Gastroesophageal sphincter (tissue), 3 donors: ENCODE results near the gene MT1B.

Source experiments
- POLR2A ChIP-seq, 2 donors: fragments of 450-650 bp; IDR thresholded peaks; one replicate each; pipeline ENCODE4 v1.6.1; 2017; ENCODE audit warnings: antibody characterized with exemption in 2 of 2, mild to moderate bottlenecking in 2 of 2, moderate library complexity in 1 of 2
- POLR2AphosphoS5 ChIP-seq: sonication (generic); formaldehyde crosslinking; IDR thresholded peaks from one replicate; pipeline ENCODE4 v1.6.1; 2017; ENCODE audit warnings: antibody characterized with exemption
- TF ChIP-seq, protein P1 (sequence below), 4 experiments: fragments of 200-600 bp in 2 of 4; fragments of 450-650 bp in 2 of 4; sonication (generic) in 1 of 4; IDR thresholded peaks; one replicate each; pipeline ENCODE4 v1.5.1; 2017 to 2019; ENCODE audit warnings: antibody characterized with exemption in 4 of 4, mild to moderate bottlenecking in 2 of 4, moderate library complexity in 2 of 4

GRCh38 chr16:56606071-56606475 is 45.6 kb upstream of the MT1B start:
- TF ChIP-seq, protein P1, sequence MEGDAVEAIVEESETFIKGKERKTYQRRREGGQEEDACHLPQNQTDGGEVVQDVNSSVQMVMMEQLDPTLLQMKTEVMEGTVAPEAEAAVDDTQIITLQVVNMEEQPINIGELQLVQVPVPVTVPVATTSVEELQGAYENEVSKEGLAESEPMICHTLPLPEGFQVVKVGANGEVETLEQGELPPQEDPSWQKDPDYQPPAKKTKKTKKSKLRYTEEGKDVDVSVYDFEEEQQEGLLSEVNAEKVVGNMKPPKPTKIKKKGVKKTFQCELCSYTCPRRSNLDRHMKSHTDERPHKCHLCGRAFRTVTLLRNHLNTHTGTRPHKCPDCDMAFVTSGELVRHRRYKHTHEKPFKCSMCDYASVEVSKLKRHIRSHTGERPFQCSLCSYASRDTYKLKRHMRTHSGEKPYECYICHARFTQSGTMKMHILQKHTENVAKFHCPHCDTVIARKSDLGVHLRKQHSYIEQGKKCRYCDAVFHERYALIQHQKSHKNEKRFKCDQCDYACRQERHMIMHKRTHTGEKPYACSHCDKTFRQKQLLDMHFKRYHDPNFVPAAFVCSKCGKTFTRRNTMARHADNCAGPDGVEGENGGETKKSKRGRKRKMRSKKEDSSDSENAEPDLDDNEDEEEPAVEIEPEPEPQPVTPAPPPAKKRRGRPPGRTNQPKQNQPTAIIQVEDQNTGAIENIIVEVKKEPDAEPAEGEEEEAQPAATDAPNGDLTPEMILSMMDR (IDR thresholded peaks at IDR 0.05) = no peak
- TF ChIP-seq POLR2AphosphoS5 (no peak), POLR2A (IDR thresholded peaks at IDR 0.05) (no peak)
